NCI-H146 (cell line): ENCODE measurements around the gene NUP98.
A peak's percentile ranks its signal among the peaks of the same experiment; 100 is the strongest.

ENCODE experiments used
- DNase-seq: peaks from one replicate; lab custom pipeline; 2025; lab: John Stamatoyannopoulos, UW

The NUP98 gene

DNA sequence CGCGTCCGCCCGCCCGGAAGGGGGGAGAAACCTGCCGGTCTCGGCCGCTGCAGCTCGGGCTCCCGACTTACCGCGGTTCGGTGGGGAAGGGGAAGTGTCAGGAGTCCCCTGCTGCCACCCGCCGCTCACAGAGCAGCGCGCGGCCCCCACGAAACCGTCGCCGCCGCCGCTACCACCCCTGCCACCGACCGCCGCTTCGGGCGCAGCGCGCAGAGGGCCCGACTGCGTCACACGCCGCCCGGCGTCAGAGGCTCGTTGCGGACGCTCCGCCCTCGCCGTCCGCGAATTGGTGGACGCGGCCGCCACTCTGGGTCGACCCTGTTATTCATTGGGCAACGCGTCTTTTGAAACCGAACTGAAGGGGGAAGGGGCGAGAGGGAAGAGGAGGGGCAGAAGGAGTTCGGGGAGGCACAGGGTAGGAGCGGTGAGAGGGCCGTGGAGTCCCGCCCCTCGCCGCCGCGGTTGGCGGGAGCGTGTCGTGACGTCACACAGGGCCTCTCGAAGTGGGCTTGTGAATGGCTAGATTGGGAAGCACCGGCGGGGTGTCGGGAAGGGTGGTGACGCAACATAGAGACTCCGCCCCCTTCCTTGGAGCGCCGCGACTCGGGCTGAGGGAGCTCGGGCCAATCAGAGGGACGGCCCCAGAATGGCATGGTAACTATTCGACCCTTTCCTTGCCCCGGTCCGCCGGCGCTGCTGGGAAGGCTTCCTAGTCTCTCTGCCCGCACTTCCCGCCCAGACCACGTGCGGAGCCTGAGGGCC is at the start of gene NUP98:
TSS of gene NUP98 (minus strand) at position 226 of the 762 bp plus-strand sequence. CDS start 15,437 bp downstream, outside the sequence.
- DNase-seq = peak; percentile 100

DNA sequence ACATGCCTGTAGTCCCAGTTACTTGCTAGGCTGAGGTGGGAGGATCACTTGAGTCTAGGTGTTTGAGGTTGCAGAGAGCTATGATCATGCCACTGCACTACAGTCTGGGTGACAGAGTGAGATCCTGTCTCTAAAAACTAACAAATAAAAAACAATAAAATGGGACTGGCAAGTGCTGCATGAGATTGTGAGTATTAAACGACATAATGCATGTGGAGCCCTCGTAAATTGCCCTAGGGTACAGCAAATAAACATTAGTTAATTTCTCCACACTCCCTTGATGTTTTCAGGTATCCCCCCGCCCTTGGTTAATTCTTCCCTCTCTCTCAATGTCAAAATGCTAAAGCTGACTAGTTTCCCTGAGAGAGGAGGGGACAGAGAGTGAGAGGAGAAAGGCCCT is 48.3 kb upstream of the NUP98 start:
- no peak for DNase-seq

DNA sequence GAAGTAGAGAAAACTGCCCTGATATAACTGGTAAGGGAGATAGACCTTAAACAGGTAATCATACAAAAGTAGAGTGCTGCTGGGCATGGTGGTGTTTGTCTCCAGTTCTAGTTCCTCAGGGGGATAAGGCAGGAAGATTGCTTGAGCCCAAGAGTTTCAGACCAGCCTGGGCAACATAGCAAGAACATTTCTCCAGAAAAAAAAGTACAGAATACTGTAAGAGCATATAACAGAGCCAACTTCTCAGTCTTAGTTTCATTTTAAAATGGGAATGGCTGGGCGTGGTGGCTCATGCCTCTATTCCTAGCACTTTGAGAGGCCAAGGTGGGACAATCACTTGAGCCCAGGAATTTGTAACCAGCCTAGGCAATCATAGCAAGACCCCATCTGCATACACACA is 47.9 kb upstream of the NUP98 start:
- DNase-seq = no peak

DNA sequence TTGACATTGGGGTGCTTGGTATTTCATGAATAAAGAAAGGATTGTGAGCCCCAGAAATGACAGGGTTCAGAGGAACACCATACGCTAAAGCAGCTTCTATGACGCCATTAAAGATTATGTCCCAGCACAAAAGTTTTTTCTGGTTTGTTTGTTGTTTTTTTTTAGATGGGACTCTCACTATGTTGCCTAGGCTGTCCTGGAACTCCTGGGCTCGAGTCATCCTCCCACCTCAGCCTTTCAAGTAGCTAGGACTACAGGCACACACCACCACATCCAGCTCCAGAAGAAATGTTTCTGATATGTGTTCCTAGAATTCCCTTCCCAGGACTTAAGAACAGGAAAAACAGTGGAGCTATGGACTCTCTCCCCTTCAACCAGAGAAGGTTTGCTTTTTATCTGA is 46.0 kb upstream of the NUP98 start:
- no peak for DNase-seq

DNA sequence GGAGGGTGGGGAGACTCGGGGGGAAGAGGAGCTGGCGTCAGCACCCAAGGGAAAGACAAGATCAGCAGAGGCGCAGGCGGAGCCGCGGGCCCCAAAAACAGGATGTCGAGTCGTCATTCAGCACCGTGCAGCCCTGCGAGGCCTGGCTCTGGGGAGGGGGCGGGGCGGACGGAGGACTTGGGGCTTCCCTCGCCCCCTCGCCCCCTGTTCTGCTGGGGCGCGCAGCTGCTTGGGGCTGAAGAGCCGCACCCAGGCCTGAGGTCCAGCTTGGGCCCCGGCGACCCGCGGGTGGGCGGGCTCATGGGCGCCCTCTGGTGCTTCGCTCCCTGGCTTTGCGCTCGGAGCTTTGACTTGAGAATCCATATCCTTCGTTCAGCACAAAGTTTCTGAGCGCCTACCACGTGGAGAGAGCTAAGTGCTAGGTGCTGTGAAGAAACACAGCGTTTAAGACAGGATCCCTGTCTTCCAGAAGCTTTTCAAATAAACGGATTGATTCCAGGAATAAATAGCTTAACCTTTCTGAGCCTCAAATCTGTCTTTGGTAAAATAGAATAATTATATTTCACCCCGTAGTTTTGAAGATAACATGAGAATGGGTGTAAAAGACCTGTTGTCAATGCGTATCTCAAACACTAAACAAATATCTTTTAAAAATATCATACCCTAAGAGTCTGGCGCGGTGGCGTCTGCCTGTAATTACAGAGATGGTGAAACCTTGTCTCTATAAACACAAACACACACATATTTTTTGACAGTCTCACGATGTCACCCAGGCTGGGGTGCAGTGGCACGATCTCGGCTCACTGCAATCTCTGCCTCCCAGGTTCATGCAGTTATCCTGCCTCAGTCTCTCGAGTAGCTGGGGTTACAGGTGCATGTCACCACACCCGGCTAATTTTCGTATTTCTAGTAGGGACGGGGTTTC is 44.3 kb upstream of the NUP98 start:
- DNase-seq = peak; percentile 84

DNA sequence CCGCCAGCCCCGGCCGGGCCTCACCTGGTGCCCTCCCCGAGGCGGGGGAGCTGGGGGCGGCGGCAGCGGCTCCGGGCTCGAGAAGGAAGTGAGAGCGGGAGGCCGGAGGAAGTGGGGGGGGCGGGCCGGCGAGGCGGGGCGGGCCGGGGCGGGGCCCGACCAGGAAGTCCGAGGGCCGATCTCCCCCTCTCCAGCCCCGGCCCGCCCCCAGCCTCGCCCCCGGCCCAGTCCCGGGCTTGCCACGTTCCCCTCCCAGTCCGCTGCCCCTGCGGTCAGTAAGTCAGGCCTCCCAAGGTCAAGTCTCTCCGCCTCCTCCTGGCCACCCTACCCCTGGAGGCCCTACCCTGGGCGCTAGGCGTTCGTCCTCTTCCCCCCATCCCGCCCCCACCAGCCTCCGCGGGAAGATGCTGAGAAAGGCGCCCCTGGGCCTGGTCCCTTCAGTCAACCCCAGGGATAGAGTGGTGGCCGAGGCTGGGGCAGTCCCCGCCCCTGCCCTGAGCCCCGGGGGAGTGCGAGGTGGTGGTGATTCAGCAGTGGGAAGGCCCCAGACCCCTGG is 43.6 kb upstream of the NUP98 start, which contains the start of gene RHOG:
TSS of gene RHOG (minus strand) at position 90 of the 556 bp plus-strand sequence. CDS start 12,821 bp downstream, outside the sequence.
- DNase-seq = peak; percentile 89

DNA sequence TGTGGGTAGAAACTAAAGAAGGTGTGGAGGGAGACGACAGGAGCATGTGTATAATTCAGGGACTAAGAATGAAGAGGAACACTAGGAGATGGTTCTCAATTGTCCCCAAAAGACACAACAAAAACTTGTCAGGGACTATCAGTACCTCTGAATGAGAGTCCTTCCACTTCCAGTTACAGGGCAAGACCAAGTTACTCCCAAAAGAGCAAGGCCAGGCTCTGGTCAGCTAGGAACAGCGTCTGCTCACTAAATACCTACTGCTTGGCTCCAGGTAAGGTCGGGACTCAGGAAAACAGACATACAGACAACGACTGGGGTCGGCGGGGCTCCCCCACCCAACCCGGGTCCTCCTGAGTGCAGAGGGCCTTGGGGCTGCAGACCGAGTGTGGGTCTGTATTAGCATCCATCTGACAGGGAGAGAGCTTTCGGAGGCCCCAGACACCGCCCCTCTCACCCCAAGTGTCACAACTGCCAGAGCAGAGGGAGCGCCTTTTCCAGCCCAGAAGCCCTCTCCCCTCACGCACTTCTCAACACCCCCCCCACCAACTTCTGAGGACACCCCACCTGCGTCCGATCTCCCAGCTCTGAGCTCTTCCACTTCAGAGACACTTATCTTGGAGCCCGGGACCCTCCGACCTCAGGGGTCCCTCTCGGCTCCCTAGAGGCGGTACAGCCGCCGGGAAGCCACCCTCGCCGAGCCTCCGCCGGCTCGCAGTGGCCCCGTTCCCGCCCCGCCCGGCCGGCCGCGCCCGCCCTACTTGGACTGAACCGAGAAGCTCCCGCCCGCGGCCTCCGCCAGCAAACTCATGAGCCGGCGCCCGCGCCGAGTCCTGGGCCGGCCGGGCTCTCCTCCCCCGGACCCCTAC is 42.9 kb upstream of the NUP98 start:
- DNase-seq = peak; percentile 39

DNA sequence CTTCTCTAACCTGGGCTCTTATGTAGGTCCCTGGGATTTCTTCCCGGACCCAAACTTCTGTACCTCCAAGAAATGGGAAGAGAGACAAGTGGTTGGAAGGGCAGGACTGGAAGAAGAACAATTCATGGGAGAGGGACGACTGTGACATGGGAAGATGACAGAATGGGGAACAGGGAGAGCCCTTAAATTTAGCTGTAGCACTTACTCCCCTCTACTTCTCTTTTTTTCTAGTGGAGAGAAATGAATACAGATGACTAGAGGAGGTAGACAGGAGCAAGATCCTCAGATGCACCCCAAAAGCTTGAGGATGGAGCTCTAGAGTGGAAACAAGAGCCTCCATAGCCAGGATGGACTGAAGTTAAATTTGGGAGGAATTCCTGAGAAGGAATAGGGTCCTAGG is 41.1 kb upstream of the NUP98 start:
- DNase-seq = no peak

DNA sequence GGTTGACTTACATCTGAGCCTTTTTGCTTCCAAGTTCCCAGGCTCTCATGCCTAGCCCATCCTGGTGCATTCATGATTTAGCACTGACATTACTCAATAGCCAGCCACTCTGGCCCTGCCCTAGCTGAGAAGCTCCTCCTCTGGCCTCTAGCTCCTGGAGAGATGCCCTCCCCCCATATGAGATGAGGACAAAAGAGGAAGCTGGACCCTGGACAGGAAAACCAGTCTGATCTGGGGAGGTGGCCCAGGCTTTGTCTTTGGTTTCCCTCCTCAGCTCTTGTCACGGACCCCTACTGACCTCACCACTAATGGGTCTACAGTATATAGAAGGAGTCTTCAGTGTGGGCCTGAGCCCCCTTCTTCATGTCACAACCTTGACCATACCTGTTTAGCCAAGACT is 40.4 kb upstream of the NUP98 start:
- no peak for DNase-seq

DNA sequence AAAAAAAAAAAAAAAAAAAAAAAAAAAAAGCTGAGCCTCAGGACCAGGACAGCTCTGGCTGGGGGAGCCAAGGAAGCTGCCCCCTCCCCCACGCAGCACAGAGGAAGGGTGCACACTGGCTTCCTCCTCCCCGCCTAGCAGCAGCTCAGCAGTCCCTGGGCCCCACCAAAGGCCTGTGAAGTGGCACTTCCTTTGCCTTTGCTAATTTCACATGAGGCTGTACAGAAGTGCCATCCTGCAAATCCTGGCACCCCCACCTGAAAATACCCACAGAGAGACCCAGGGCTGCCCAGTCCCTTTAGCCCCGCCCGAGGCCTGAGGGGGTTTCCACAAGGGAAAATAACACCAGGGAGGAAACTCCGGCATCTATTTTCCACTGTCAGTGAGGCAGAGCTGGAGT is 39.5 kb upstream of the NUP98 start:
- DNase-seq = no peak

DNA sequence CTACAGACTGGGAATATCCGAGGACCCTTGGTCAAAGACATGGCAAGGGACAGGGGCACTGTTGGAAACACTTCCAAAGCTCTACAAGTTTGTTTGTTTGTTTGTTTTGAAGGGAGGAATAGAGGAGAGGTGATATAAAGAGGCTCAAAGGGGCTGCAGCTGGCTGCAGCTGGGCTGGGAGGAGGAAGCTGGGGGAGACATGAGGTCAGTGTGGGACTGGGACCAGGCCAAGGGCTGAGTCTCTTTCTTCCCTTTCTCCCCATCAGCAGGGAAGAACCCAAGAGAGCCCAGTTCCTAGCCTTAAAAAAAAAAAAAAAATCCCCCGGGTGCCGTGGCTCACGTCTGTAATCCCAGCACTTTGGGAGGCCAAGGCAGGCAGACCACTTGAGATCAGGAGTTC is 38.4 kb upstream of the NUP98 start:
- no peak for DNase-seq

DNA sequence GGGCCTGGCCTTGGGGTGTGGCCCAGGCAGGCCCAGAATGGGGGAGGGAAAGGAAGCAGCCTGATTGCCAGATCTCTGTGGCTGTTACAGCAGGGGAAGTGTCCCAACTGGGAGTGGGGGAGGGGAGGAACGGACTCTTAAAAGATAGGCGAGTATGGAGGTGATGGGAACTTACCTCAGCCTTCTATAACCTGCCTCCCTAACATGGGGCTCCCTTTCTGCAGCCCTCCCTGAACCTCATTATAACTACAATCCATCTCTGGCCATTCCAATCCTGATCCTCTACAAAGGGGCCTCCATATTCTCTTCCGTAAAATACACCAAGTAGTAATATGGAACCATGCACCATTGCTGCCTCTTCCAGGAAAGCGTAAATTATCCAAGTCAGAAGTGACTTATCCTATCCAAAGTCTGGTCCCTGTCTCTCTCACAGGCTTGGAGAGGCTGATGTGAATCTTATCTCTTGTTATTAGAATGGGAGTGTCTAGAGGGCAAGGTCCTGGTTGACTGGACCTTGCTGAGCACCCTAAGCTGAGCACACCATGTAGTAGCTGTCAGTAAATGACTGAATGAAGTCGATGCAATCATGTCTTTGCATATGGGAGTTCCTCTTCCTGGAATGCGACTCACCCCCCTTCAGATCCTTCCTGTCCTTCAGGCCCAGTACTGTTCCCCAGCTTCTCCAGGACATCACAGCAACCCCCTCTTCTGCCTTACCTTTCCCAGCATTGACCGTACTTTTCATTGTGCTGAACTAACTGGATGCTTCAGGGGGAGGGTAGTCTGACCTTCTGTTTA is 37.5 kb upstream of the NUP98 start:
- no peak for DNase-seq

DNA sequence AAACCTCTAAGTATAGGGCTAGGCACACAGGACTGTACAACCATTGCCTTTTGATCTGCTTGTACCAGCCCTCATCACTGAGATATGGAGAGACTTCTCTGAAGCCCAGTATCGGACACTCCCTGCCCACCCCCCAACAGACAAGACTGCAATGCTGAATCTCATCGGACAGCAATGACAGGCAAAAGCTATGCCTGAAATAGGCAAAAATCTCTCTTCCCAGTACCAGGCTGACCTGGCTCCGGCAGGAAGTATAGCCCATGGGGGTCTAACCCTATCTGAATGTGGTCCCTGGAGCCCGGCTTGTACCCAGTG is 37.0 kb upstream of the NUP98 start:
- no peak for DNase-seq

DNA sequence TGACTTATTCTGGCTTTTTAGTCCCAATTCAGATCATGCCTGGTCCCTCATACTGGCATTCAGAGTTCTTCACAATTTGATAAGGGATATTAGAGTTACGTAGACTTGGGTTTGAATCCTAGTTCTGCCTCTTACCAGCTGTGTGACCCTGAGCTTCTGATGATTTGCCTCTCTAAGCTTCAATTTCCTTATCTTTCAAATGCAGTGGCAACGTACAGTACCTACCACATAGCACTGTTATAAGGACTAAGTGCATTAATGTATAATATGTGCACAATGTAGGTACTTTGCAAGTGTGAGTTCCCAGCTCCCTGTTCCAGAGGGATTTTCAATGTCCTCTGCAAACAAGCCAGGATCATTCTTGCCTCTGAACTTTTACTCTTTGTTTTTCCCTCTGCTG is 36.1 kb upstream of the NUP98 start:
- DNase-seq = no peak

DNA sequence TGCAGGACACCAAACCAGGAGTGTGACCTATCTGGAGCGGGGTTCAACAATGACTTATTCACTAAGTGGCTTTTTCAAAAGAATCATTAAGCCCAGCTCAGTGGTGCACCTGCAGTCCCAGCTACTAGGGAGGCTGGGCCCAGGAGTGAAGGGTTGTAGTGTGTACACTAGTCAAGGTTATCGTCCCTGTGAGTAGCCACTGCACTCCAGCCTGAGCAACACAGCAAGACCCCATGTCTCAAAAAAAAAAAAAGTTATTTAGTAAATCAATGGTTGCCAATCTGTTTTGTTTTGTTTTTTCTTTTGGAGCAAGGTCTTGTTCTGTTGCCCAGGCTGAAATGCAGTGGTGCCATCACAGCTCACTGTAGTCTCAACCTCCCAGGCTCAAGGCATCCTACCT is 35.5 kb upstream of the NUP98 start:
- no peak for DNase-seq

DNA sequence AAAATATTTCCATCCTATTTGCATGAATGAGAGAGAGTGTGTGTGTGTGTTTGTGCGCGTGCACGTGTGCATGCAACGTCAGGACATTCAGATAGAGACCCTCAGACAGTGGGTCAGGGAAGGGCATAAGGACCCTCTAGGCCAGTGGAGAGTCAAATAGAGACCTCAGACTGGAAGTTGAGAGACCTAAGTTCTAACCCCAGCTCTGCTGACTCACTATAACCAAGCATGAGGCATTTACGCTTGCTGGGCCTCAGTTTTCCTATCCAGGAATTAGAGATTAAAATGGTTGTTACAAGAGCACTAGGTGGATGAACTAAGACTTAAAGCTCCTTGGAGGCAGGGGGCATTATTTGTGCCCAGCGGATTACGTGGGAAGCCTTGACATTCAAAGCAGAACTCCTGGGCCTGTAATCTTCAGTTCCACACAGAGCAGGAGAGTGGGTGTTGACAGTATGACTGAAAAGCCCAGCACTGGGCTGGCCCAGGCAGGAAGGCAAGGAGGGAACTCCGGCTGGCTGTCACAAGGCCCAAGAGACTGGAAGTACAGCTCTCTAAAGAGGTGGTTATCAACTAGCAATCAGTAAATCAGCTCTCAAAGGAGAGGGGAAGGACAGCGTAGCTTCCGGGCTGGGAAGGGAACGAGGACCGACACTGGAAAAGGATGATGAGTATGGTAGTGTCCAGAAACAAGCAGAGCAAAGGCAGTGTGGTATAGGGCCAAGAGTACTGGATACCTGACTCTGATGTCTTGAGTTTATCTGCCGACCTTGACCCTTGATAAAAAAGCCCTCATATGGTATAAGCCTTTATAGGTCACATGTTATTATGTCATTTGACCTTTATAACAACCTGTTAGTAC is 34.3 kb upstream of the NUP98 start:
- no peak for DNase-seq

DNA sequence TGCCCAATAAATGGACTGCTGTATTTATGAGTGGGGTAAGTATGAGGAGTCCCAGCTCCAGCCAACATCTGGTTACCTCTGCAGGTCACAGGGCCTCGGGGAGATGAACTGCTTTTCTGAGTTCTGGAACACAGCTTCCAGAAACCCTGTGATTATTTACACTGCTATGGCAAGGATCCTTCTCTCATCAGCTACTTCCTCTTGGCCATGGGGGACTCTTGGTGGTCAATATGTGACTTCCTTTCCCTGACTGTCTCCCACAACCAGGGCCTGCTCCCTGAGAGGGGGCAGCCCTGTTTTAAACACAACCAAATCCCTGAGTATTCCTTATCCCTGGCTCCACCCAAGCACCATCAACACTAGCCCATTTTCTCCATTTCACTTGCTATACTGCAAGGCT is 33.4 kb upstream of the NUP98 start:
- DNase-seq = no peak

DNA sequence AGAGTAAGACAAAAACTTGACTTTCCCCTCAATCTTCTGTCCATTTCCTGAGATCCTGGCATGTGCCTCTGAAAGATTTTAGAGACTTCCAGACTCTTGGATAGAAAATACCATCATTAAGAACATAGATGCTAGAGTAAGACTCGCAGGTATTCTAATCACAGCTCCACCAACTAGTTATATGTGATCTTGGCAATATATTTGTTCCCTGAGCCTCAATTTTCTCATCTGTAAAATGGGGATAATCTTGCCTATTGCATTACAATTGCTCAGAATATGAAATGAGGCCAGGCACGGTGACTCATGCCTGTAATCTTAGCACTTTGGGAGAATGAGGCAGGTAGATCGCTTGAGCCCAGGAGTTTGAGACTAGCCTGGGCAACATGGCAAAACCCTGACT is 32.7 kb upstream of the NUP98 start:
- no peak for DNase-seq

DNA sequence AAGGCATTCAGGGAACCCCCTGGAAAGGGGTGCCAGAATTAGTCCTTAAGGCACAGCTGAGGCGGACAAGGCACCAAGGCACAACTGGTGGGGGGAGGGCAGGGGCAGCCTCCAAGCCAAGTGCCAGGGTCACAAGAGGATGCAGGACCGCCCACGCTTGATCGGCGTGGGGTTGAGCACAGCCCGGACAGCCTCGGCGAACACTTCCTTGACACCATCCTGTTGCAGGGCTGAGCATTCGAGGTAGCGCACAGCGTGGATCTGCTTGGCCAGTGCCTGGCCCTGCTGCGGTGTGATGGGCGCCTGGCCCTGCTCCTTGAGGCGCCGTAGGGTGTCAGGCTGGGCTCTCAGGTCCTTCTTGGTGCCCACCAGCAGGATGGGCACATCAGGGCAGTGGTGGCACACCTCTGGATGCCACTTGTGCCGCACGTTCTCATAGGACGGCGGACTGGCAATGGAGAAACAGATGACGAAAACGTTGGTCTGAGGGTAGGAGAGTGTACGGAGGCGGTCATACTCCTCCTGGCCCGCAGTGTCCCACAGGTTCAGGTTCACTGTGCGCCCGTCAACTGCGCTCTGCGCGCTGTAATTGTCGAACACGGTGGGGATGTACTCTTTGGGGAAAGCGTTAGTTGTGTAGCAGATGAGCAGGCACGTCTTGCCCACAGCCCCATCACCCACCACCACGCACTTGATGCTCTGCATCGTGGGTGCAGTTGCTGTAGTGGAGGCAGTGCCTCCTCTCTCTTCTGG is 30.3 kb upstream of the NUP98 start:
- no peak for DNase-seq
